ENCODE results near the gene ADCY10. TPM values are rescaled to one million over a fixed set of nuclear protein-coding genes. Genes with fewer than 3 reads are reported as not detected.

Gene ADCY10
- total RNA-seq, 1 donor from 2014 or later = 0.09 TPM

DNA sequence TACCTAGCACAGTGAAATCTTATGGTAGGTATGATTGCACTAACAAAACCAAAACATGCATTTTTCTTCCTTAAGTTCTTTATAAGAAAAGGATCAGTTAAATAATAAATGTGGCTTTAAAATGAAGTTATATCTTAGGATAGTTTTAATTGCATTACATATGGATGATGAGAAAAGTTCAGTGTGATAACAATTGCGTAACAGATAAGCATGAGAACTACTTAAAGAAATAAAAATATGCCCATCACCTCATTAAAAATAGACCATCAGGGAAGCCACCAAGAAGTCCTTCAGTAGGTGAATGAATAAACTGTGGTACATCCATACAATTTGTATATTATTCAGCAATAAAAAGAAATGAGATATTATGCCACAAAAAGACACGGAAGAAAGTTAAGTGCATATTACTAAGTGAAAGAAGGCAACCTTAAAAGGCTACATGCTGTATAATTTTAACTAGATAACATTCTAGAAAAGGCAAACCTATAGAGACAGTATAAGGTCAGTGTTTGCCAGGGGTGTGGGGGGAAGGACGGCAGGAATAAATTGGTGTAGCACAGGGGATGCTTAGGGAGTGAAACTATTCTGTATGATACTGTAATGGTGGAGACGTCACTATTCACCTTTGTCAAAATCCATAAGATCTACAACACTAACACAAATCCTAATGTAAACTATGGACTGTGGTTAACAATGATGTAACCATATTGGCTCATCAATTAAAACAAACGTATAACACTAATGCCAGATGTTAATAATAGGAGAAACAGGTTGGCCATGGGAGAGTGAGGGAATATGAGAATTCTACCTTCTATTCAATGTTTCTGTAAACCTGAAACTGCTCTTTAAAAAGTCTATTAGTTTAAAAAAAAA, 149.2 kb downstream of the ADCY10 start:
- intact Hi-C loops (cut with DNase I) = no loop called here
- ATAC-seq = no peak
- Histone ChIP-seq H3K4me1 (peaks cover 17% of the 10 kb centered on the region), H3K36me3 (peaks cover 31% of the 10 kb centered on the region), H3K27ac (no peak overlapping the region), H3K4me3 (no peak overlapping the region), H3K27me3 (ENCODE audit: low read depth) (no peaks in the 10 kb centered on the region), H3K9me3 (no peaks in the 10 kb centered on the region)
- DNase-seq = no peak
- TF ChIP-seq, protein P1, sequence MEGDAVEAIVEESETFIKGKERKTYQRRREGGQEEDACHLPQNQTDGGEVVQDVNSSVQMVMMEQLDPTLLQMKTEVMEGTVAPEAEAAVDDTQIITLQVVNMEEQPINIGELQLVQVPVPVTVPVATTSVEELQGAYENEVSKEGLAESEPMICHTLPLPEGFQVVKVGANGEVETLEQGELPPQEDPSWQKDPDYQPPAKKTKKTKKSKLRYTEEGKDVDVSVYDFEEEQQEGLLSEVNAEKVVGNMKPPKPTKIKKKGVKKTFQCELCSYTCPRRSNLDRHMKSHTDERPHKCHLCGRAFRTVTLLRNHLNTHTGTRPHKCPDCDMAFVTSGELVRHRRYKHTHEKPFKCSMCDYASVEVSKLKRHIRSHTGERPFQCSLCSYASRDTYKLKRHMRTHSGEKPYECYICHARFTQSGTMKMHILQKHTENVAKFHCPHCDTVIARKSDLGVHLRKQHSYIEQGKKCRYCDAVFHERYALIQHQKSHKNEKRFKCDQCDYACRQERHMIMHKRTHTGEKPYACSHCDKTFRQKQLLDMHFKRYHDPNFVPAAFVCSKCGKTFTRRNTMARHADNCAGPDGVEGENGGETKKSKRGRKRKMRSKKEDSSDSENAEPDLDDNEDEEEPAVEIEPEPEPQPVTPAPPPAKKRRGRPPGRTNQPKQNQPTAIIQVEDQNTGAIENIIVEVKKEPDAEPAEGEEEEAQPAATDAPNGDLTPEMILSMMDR (IDR thresholded peaks at IDR 0.05) = no peak

DNA sequence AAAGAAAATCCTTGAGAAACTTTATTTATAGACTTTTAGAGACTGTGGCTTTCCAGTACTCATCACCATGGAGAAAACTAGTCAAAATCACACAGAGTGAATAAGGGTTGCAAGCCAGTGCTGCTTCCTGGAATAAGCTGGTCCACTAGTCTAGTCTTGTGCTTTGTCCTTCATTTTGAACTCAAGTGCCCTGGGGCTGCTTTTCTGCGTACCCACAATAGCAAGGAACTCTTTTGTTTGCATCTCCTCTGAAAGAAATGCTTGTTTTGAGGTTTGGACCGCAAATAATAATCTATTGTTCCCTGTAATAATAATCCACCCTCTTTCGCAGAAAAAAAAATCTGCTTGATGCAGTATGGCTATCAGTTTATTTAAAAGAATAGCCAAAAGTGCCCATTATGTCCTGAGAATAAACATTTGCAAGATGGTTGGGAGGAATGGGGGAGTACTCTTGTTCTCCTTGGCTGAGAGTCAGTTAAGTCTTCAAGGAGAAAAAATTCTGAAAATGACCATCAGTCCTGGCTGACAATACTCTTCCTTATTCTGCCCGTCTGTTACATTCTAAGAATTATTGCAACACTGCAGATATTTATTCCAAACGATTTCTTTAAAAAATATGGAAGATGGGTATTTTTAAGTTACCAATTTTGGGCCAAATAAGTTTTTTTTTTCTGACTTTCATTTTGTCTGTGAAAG, 150.3 kb downstream of the ADCY10 start:
- DNase-seq = no peak
- peaks cover 17% of the 10 kb centered on the region for H3K4me1 ChIP-seq
- H3K9me3 ChIP-seq = no peaks in the 10 kb centered on the region
- no peak for ATAC-seq
- H3K27ac ChIP-seq = no peak overlapping the region
- H3K4me3 ChIP-seq = no peak overlapping the region
- TF ChIP-seq, protein P1 (IDR thresholded peaks at IDR 0.05) = no peak
- H3K27me3 ChIP-seq (ENCODE audit: low read depth) = no peaks in the 10 kb centered on the region
- intact Hi-C loops (cut with DNase I) = no loop called here
- peaks cover 21% of the 10 kb centered on the region for H3K36me3 ChIP-seq

DNA sequence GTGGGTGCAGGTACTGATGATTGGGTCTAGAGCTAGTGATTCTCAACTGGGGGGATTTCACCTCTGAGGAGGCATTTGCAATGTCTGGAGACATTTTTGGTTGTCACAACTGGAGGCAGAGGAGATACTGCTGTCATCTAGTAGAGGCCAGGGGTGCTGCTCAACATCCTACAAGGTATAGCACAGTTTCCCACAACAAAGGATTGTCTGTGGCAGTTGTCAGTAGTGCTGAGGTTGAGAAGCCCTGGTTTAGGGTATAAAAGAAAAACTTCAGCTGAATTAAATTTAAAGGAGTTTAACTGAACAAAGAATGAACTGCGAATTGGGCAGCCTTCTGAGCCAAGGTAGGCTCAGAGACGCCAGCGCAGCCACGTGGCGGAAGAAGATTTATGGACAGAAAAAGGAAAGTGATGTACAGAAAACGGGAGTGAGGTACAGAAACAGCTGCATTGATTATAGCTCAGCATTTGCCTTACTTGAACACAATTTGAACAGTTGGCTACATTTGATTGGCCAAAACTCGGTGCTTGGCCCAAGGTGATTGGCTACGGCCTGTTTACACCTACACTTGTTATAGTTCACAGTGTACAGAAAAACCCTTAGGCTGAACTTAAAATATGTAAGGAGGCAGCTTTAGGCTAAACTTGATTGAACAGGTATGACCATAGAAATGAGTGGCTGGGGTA, 151.7 kb downstream of the ADCY10 start:
- DNase-seq = no peak
- no peak for ATAC-seq
- no peak overlapping the region for H3K27ac ChIP-seq

DNA sequence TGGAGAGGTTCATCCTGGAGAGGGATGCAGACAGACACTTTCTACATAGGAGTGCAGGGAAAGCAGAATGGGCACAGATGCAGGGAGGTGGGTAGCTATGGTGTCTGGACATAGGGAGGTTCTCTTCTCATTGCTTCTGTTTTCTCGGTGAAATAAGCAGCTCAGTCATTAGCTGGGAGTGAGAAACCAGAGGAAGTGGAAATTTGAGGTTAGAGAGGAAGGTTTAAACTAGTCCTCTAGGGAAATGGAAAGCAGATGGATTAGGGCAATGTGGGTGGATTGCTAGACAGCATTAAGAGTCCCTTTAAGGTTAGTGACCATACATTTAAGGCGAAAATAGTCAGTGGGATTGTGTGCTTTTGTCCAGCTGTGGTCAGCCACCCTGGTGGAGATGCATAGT, 152.5 kb downstream of the ADCY10 start:
- TF ChIP-seq, protein P1 (IDR thresholded peaks at IDR 0.05) = no peak
- no peaks in the 10 kb centered on the region for H3K27me3 ChIP-seq (ENCODE audit: low read depth)
- DNase-seq (no peak), ATAC-seq (peak in 1 of 2 donors; percentile 48)
- no peaks in the 10 kb centered on the region for H3K9me3 ChIP-seq
- peaks cover 29% of the 10 kb centered on the region for H3K4me1 ChIP-seq
- intact Hi-C loops (cut with DNase I) = no loop called here
- H3K4me3 ChIP-seq = no peak overlapping the region
- peaks cover 11% of the 10 kb centered on the region for H3K36me3 ChIP-seq
- no peak overlapping the region for H3K27ac ChIP-seq

More for the DNA sequence above, 151.7 kb downstream of the ADCY10 start:
- H3K4me1 ChIP-seq = peaks cover 21% of the 10 kb centered on the region
- H3K36me3 ChIP-seq = peaks cover 19% of the 10 kb centered on the region
- TF ChIP-seq, protein P1 (IDR thresholded peaks at IDR 0.05) = no peak
- H3K4me3 ChIP-seq = no peak overlapping the region
- no peaks in the 10 kb centered on the region for H3K9me3 ChIP-seq
- no peaks in the 10 kb centered on the region for H3K27me3 ChIP-seq (ENCODE audit: low read depth)
- intact Hi-C loops (cut with DNase I) = no loop called here

Other genes starting within 250 kb of the ADCY10 start
- gene MPZL1, start 192.2 kb downstream of the ADCY10 start, total RNA-seq = 85.9 TPM
- 50.6 TPM for gene DCAF6, start 22.5 kb upstream of the ADCY10 start, total RNA-seq
- 49.6 TPM for gene MPC2, start 22.9 kb upstream of the ADCY10 start, total RNA-seq
- gene GPR161, start 222.8 kb upstream of the ADCY10 start, total RNA-seq = 9.6 TPM